PFSK-1 (cell line): Measurements from ENCODE around the gene SPHK2.

Experiments
- FOXP2 ChIP-seq: optimal IDR thresholded peaks from 2 replicates; pipeline ENCODE3; 2011; ENCODE audit warnings: borderline replicate concordance, control low read depth, inconsistent platforms; ENCODE audit not compliant: insufficient read depth; ENCODE audit errors: extremely low read length, extremely low read depth
- POLR2AphosphoS5 ChIP-seq: IDR thresholded peaks from 2 replicates; pipeline ENCODE4 v1.6.1; 2012; ENCODE audit warnings: low read depth, mild to moderate bottlenecking, control low read depth, low read length, moderate library complexity
- REST ChIP-seq, 2 experiments: IDR thresholded peaks; 2 replicates each; pipeline versions ENCODE4 v1.6.1 to v1.8.0; 2011 to 2012; ENCODE audit warnings: low read depth in 2 of 2, low read length in 2 of 2, control low read depth in 1 of 2, inconsistent platforms in 1 of 2, mild to moderate bottlenecking in 1 of 2, moderate library complexity in 1 of 2; ENCODE audit not compliant: insufficient read depth in 1 of 2
- SIN3A ChIP-seq: IDR thresholded peaks from 2 replicates; pipeline ENCODE4 v1.6.1; 2012; ENCODE audit warnings: mild to moderate bottlenecking, low read length, moderate library complexity, borderline replicate concordance; ENCODE audit not compliant: insufficient read depth
- TAF1 ChIP-seq: IDR thresholded peaks from 2 replicates; pipeline ENCODE4 v1.6.1; 2012; ENCODE audit warnings: low read length, control low read depth, borderline replicate concordance; ENCODE audit not compliant: insufficient read depth

SPHK2 gene

DNA sequence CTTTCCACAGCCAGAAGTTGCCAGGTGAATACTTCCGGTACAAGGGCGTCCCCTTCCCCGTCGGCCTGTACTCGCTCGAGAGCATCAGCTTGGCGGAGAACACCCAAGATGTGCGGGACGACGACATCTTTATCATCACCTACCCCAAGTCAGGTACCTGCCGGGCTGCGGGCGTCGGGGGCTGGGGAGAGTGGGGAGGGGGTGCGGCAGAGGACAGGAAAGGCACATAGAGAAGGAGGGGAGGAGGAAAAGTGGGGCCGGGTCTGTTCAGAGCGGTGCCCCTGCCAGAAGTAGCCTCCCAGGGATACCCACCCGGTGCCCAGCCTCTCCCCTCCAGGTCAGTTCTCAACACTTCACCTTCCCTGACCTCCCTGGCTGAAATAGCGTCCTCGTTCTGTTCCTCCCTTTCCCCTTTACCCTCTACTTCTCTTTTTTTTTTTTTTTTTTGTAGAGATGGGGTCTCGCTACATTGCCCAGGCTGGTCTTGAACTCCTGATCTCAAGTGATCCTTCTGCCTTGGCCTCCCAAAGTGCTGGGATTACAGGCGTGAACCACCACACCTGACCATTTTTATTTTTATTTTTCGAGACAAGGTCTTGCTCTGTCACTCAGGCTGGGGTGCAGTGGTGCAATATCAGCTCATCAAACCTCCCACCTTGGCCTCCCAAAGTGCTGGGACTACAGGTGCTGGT, 43.2 kb upstream of the SPHK2 start:
- TF ChIP-seq FOXP2, result no peak
- TF ChIP-seq SIN3A, result no peak
- no peak for TF ChIP-seq TAF1
- no peak for TF ChIP-seq POLR2AphosphoS5

- no peak for TF ChIP-seq SIN3A
- TF ChIP-seq FOXP2, result no peak
- no peak for TF ChIP-seq POLR2AphosphoS5
- no peak for TF ChIP-seq TAF1
- TF ChIP-seq REST (IDR thresholded peaks at IDR 0.05; ENCODE audit: insufficient read depth in 1 of 2, low read depth in 2 of 2, low read length in 2 of 2), result no peak
Measured at GRCh38 chr19:48578891-48579290, 40.4 kb upstream of the SPHK2 start.

GRCh38 chr19:48582168-48582567, 37.1 kb upstream of the SPHK2 start:
- no peak for TF ChIP-seq POLR2AphosphoS5
- no peak for TF ChIP-seq SIN3A
- no peak for TF ChIP-seq REST (IDR thresholded peaks at IDR 0.05; ENCODE audit: insufficient read depth in 1 of 2, low read depth in 2 of 2, low read length in 2 of 2)
- no peak for TF ChIP-seq TAF1
- no peak for TF ChIP-seq FOXP2

DNA sequence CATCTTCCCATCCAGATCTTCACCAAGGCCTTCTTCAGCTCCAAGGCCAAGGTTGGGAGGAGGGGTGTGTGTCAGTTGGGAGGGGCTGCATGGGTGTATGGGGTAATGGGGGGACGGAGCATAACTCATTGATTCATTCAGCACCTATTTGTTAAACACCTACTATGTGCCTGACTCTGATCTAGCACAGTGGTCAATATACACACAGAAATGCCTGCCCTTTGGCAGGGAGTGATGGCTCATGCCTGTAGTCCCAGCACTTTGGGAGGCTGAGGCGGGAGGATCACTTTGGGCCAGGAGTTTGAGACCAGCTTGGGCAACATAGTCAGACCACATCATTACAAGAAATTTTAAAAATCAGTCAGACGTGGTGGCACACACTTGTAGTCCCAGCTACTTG, 31.9 kb upstream of the SPHK2 start:
- no peak for TF ChIP-seq SIN3A
- TF ChIP-seq POLR2AphosphoS5, result no peak
- no peak for TF ChIP-seq FOXP2
- no peak for TF ChIP-seq REST (IDR thresholded peaks at IDR 0.05; ENCODE audit: insufficient read depth in 1 of 2, low read depth in 2 of 2, low read length in 2 of 2)
- TF ChIP-seq TAF1, result no peak

- TF ChIP-seq SIN3A (no peak), TAF1 (no peak), FOXP2 (peak; percentile 78), POLR2AphosphoS5 (no peak)
Measured at GRCh38 chr19:48588670-48589401, 30.5 kb upstream of the SPHK2 start.

DNA sequence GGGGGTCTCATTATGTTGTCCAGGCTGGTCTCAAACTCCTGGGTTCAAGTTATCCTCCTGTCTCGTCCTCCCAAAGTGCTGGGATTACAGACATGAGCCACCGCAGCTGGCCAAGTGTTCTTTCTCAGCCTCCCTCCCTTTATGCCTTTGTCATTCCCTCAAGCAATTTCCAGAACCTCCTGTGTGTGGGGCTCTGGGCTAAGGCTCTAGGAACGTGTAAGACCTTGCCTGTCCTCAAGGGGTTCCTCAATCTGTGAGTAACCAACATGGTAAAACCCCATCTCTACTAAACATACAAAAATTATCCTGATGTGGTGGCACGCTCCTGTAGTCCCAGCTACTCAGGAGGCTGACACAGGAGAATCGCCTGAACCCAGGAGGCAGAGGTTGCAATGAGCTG, 28.3 kb upstream of the SPHK2 start:
- TF ChIP-seq POLR2AphosphoS5 (no peak), TAF1 (no peak), FOXP2 (no peak), SIN3A (no peak), REST (IDR thresholded peaks at IDR 0.05; ENCODE audit: insufficient read depth in 1 of 2, low read depth in 2 of 2, low read length in 2 of 2) (no peak)
